ENCODE measurements around the gene IL36RN.

GRCh38 chr2:113024764-113025163 is 34.2 kb upstream of the IL36RN start:
- no peak for TF ChIP-seq CTCF (IDR thresholded peaks at IDR 0.05)
- TF ChIP-seq POLR2A (IDR thresholded peaks at IDR 0.05): no peak
- no peak for TF ChIP-seq POLR2AphosphoS5 (IDR thresholded peaks at IDR 0.05)

Data from breast epithelium (tissue), 3 donors.